GM19035 (cell line): ENCODE data around the gene CST1.

ENCODE experiments used
- ATAC-seq: cut with Tn5 transposase; IDR thresholded peaks from one replicate; pipeline ENCODE4 v1.9.1; 2021; ENCODE audit not compliant: unreplicated experiment

Gene CST1

DNA sequence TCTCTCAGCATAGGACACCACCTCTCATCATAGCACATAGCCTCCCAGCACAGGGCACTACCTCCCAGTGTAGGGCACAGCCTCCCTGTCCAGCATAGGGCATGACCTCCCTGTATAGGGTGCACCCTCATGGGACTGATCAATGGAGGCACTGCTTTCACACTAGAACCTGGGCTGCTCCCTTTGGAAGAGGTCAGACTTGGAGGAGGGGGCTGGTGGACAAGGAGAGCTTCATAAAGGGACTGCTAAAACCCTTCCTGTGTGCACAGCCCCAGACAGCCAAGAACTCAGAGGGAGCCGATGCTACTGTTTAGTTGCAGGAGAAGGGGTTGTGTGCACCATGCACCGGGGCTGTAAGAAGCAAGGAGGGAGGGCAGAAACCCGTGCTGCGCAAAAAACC is 40.0 kb downstream of the CST1 start:
- ATAC-seq = no peak

DNA sequence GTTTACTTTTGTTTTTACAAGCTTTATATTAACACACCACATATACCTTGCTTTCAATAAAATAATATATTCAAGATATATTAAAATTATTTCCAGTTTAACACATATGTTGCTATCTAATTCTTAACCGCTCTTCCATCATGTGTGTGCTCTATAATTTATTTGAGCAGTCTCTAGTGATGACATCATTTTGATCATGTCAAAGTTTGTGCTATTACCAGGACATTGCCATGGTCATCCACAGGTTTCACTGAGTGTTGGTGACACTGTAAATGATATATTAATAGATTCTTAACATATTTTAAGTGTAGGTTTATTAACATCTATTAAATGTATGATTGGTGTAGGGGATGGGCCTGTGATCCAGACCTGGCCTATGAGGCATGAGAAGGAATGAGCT is 44.8 kb downstream of the CST1 start:
- no peak for ATAC-seq

DNA sequence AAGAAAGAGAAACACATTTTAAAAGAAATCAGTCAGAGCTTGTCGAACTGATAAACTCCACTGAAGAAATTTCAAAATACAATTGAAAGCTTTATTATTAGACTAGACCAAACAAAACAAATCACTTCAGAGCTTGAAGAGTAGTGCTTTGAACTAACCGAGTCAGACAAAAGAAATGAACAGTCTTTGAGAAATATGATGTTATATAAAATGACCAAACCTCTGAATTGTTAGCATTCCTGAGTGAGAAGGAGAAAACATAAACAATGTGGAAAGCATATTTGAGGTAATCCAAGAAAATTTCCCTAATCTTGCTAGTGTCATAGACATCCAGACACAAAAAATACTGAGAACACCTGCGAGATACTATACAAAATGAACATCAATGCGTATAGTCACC is 48.7 kb downstream of the CST1 start:
- ATAC-seq = no peak

DNA sequence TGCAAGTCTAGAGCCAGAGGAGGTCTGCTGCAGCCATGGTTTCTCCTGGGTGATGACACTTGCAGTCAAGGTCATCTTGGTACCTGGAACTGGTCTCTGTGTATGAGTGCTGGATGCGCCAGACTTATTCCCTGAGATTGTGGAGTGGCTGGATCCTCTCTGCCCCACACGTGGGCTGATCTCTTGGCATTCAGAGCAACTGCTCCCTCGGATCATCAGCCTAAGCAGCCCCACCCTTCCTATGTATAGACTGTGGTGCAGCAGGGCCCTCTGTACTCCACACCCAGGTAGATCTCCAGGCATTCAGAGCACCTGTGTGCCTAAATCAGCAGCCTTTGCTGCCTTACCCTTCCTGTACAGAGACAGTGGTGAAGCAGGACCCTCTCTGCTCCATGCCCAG is 49.8 kb downstream of the CST1 start:
- ATAC-seq = no peak

DNA sequence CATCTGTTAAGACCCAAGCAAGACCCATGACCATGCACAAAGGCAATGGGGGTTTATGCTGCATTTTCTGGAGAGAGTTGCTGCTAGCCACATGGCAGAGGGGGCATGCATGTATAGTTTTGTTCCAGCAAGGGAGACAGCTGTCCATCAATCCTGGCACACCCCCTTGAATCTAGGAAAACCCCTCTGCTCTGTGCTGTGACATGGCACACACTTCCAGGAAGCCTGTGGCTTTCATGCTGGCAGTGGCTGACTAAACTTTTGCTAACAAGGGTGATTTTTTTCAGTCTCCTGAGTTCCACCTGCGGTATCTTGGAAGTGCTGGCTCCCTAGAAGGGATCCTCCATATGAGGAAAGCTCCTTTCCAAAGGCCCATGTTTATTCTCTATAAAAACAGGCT is 52.8 kb downstream of the CST1 start:
- no peak for ATAC-seq
